H1 (cell line): ENCODE data around the gene CMYA5.

Experiments
- EZH2 ChIP-seq: fragments of 200-600 bp; sonication (generic); IDR thresholded peaks from 2 replicates; pipeline ENCODE4 v1.7.1; 2012; ENCODE audit warnings: low read depth, mild to moderate bottlenecking, moderate library complexity, low read length, inconsistent platforms; ENCODE audit not compliant: severe bottlenecking
- HDAC2 ChIP-seq, 2 experiments: fragments of 300-600 bp in 1 of 2; sonication (generic) in 1 of 2; IDR thresholded peaks; 2 replicates each; pipeline ENCODE4 v1.6.1; 2011 to 2012; ENCODE audit warnings: low read depth in 2 of 2, low read length in 2 of 2, mild to moderate bottlenecking in 2 of 2, moderate library complexity in 2 of 2, borderline replicate concordance in 1 of 2, inconsistent platforms in 1 of 2
- JUND ChIP-seq: IDR thresholded peaks from 2 replicates; pipeline ENCODE4 v1.6.1; 2011; ENCODE audit warnings: mild to moderate bottlenecking, improper control_type of control experiment, low read length
- MAX ChIP-seq: IDR thresholded peaks from 2 replicates; pipeline ENCODE4 v1.6.1; 2012; ENCODE audit warnings: inconsistent platforms
- POLR2A ChIP-seq, 2 experiments: IDR thresholded peaks; 1 replicate in 1 of 2; 2 replicates in 1 of 2; pipeline ENCODE4 v1.6.1; 2011; ENCODE audit warnings: low read depth in 2 of 2, low read length in 2 of 2, mild to moderate bottlenecking in 2 of 2; ENCODE audit errors: control extremely low read depth in 1 of 2
- POLR2AphosphoS5 ChIP-seq: IDR thresholded peaks from 2 replicates; pipeline ENCODE4 v1.6.1; 2011; ENCODE audit warnings: low read depth, low read length
- RNF2 ChIP-seq: fragments of 200-900, 300-1000 bp; sonication (generic); IDR thresholded peaks from 2 replicates; pipeline ENCODE4 v1.7.1; 2016; ENCODE audit warnings: borderline replicate concordance, low read depth, mild to moderate bottlenecking, antibody characterized with exemption, low read length; ENCODE audit not compliant: poor library complexity, severe bottlenecking; ENCODE audit errors: missing control alignments
- SP1 ChIP-seq: IDR thresholded peaks from 2 replicates; pipeline ENCODE4 v1.6.1; 2011; ENCODE audit warnings: low read depth, low read length
- SP2 ChIP-seq: IDR thresholded peaks from 2 replicates; pipeline ENCODE4 v1.6.1; 2012; ENCODE audit warnings: mild to moderate bottlenecking, low read length, inconsistent platforms
- SUZ12 ChIP-seq: fragments of 200-600 bp; sonication (generic); IDR thresholded peaks from 2 replicates; pipeline ENCODE4 v1.6.1; 2012; ENCODE audit warnings: mild to moderate bottlenecking, inconsistent platforms, low read length, moderate library complexity, mixed read lengths
- TAF1 ChIP-seq: IDR thresholded peaks from 2 replicates; pipeline ENCODE4 v1.6.1; 2011; ENCODE audit warnings: mild to moderate bottlenecking, low read depth, low read length
- TF ChIP-seq, protein P1 (sequence below), 3 experiments: IDR thresholded peaks; 1 replicate in 2 of 3; 2 replicates in 1 of 3; pipeline versions ENCODE4 v1.5.1 to v1.6.1; 2011; ENCODE audit warnings: low read length in 3 of 3, mild to moderate bottlenecking in 3 of 3, inconsistent platforms in 2 of 3, low read depth in 1 of 3, moderate library complexity in 1 of 3; ENCODE audit not compliant: insufficient read depth in 1 of 3; ENCODE audit errors: control extremely low read depth in 1 of 3

- TF ChIP-seq JUND (no peak), MAX (no peak), SP1 (no peak), SUZ12 (no peak), RNF2 (no peak), POLR2A (IDR thresholded peaks at IDR 0.05; ENCODE audit: control extremely low read depth in 1 of 2, low read depth in 2 of 2, low read length in 2 of 2) (no peak), TAF1 (no peak), EZH2 (no peak), SP2 (no peak), POLR2AphosphoS5 (no peak), HDAC2 (IDR thresholded peaks at IDR 0.05; ENCODE audit: borderline replicate concordance in 1 of 2, low read depth in 2 of 2, low read length in 2 of 2) (no peak)
- TF ChIP-seq, protein P1, sequence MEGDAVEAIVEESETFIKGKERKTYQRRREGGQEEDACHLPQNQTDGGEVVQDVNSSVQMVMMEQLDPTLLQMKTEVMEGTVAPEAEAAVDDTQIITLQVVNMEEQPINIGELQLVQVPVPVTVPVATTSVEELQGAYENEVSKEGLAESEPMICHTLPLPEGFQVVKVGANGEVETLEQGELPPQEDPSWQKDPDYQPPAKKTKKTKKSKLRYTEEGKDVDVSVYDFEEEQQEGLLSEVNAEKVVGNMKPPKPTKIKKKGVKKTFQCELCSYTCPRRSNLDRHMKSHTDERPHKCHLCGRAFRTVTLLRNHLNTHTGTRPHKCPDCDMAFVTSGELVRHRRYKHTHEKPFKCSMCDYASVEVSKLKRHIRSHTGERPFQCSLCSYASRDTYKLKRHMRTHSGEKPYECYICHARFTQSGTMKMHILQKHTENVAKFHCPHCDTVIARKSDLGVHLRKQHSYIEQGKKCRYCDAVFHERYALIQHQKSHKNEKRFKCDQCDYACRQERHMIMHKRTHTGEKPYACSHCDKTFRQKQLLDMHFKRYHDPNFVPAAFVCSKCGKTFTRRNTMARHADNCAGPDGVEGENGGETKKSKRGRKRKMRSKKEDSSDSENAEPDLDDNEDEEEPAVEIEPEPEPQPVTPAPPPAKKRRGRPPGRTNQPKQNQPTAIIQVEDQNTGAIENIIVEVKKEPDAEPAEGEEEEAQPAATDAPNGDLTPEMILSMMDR (IDR thresholded peaks at IDR 0.05; ENCODE audit: control extremely low read depth in 1 of 3, insufficient read depth in 1 of 3, low read depth in 1 of 3, low read length in 3 of 3), result no peak
Measured at GRCh38 chr5:79759848-79760247, 70.2 kb downstream of the CMYA5 start.
